Bronchus fibroblast of lung (primary cell): Measurements from ENCODE around the gene BAZ1B. TPM values are rescaled to one million over a fixed set of nuclear protein-coding genes. Genes with fewer than 3 reads are reported as not detected.

ENCODE experiments used
- total RNA-seq: library from RNA; depleted of rRNA; stranded (reverse); fragments of >200 nt; gene quantifications from 2 replicates; pipeline ENCODE4 v1.2.3, GENCODE V29; 2015

BAZ1B gene, protein sequence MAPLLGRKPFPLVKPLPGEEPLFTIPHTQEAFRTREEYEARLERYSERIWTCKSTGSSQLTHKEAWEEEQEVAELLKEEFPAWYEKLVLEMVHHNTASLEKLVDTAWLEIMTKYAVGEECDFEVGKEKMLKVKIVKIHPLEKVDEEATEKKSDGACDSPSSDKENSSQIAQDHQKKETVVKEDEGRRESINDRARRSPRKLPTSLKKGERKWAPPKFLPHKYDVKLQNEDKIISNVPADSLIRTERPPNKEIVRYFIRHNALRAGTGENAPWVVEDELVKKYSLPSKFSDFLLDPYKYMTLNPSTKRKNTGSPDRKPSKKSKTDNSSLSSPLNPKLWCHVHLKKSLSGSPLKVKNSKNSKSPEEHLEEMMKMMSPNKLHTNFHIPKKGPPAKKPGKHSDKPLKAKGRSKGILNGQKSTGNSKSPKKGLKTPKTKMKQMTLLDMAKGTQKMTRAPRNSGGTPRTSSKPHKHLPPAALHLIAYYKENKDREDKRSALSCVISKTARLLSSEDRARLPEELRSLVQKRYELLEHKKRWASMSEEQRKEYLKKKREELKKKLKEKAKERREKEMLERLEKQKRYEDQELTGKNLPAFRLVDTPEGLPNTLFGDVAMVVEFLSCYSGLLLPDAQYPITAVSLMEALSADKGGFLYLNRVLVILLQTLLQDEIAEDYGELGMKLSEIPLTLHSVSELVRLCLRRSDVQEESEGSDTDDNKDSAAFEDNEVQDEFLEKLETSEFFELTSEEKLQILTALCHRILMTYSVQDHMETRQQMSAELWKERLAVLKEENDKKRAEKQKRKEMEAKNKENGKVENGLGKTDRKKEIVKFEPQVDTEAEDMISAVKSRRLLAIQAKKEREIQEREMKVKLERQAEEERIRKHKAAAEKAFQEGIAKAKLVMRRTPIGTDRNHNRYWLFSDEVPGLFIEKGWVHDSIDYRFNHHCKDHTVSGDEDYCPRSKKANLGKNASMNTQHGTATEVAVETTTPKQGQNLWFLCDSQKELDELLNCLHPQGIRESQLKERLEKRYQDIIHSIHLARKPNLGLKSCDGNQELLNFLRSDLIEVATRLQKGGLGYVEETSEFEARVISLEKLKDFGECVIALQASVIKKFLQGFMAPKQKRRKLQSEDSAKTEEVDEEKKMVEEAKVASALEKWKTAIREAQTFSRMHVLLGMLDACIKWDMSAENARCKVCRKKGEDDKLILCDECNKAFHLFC (N-terminal part only)
- 32.7 and 35.5 TPM in 2 replicates for total RNA-seq

DNA sequence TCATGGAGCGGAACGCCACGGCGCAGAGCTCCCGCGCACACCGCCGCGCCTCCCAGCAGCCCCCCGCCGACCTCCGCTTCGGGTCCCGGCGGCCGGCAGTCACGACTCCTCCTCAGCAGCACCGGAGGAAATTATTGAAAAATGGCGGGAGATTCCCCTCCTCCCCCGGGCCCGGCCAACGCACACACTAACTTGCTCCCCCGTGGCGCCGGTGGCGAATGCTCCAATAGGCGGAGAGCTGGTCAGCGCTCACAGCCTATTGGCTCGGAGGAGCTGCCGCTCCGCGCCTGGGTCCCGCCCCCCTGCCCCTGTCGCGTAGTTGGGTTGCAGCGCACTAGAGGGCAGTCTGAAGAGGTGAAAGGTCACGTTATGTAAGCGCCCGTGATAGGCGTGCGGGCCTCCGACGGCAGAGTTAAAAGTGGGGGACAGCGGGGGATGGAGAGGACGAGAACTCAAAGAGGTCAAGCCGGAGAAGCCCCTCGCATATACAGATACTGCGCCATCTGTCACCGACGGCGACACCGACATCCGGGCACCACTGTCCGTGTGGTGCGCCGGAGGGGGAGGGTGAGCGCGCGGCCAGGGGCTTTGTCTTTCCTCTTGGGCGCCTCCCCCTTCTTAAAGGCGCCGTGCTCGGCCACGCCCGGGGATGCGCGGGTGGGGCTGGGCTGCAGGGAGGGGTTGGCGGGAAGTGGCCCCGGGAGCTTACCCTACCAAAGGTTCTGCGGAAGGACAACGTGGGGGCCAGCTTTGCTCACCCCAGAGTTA is at the start of gene BAZ1B:
BAZ1B (minus strand) TSS at position 189 of the 768 bp plus-strand sequence. CDS start 360 bp downstream, outside the sequence.

DNA sequence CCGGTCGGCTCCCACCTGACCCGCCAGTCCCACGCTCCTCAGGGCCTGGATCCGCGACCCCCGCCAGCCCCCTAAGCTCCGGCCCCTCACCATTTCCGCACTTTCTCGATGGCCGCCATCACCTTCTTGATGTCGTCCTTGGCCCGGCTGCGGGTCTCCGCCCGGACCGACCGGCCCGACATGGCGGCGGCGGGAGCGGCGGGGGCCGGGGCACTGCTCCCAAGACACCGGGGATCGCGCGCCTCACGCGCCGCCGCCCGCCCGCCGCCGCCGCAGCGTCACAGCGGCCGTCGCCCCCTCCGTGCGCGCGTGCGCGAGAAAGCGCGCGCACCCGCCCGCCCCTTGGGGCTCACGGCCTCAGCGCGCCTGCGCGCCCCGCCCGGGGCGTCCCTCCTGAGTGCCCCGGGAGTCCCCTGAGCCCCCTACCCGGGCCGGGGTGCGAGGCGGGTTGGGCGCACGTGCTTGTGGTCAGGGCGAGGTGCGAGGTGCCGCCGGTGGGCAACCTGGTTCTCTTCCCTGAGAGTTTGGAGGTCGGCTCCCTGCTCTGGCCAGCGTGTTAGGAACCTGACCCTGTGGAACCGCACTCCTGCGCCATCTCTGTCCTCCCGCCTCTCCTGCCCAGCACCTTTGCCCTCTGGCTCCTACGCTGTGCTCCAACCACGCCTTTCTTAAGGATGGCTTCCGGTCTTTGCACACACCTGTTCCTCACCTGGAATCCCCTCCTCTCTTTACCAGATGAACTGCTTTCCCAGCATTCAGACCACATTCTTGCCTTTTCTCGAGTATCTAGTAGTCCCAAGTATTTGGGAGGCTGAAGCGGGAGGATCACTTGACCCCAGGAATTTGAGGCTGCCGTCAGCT is 35.5 kb upstream of the BAZ1B start, which contains the start of gene BCL7B:
BCL7B (minus strand) TSS at position 294 of the 861 bp plus-strand sequence; CDS start at position 182, 112 bp downstream.

Other genes with a start within 250 kb of the BAZ1B start
- gene NSUN5, start 213.5 kb downstream of the BAZ1B start, total RNA-seq: 38.8 and 40.0 TPM in 2 replicates
- gene TRIM50, start 194.2 kb downstream of the BAZ1B start, total RNA-seq: not detected in 2 replicates
- not detected in 2 replicates for gene FKBP6, start 194.1 kb downstream of the BAZ1B start, total RNA-seq
- 0.50 and 0.59 TPM in 2 replicates for gene FZD9, start 88.5 kb downstream of the BAZ1B start, total RNA-seq
- 43.7 and 52.3 TPM in 2 replicates for gene BCL7B, start 35.4 kb upstream of the BAZ1B start, total RNA-seq
- gene TBL2, start 56.3 kb upstream of the BAZ1B start, total RNA-seq: 71.1 and 79.1 TPM in 2 replicates
- gene MLXIPL, start 102.2 kb upstream of the BAZ1B start, total RNA-seq: 0.67 and 2.4 TPM in 2 replicates
- gene VPS37D, start 145.5 kb upstream of the BAZ1B start, total RNA-seq: 0.89 and 1.8 TPM in 2 replicates
- 5.2 and 6.2 TPM in 2 replicates for gene DNAJC30, start 161.2 kb upstream of the BAZ1B start, total RNA-seq
- 74.3 and 79.7 TPM in 2 replicates for gene BUD23, start 161.3 kb upstream of the BAZ1B start, total RNA-seq
- gene STX1A, start 197.4 kb upstream of the BAZ1B start, total RNA-seq: 3.0 and 4.3 TPM in 2 replicates
- 25.9 and 26.3 TPM in 2 replicates for gene ABHD11, start 216.5 kb upstream of the BAZ1B start, total RNA-seq
- not detected in 2 replicates for gene CLDN3, start 248.0 kb upstream of the BAZ1B start, total RNA-seq